Stimulated activated CD4-positive, alpha-beta T cell treated with anti-CD3 and anti-CD28 coated beads, Interleukin-12 subunit alpha, Interleukin-12 subunit beta, amount 100 ng/mL, for 24 hours (primary cell): ENCODE results near the gene REXO4.
A peak's percentile ranks its signal among the peaks of the same experiment; 100 is the strongest.
"Not testable (repeated sequence)": the region's sequence is repeated elsewhere in the genome, so short reads cannot be mapped to it uniquely, and the experiment has no call there.

Source experiments
- DNase-seq, 2 experiments: peaks; one replicate each; pipeline ENCODE4 v3.0.0-alpha.2; 2020; ENCODE audit warnings: low read depth in 2 of 2

REXO4 gene

DNA sequence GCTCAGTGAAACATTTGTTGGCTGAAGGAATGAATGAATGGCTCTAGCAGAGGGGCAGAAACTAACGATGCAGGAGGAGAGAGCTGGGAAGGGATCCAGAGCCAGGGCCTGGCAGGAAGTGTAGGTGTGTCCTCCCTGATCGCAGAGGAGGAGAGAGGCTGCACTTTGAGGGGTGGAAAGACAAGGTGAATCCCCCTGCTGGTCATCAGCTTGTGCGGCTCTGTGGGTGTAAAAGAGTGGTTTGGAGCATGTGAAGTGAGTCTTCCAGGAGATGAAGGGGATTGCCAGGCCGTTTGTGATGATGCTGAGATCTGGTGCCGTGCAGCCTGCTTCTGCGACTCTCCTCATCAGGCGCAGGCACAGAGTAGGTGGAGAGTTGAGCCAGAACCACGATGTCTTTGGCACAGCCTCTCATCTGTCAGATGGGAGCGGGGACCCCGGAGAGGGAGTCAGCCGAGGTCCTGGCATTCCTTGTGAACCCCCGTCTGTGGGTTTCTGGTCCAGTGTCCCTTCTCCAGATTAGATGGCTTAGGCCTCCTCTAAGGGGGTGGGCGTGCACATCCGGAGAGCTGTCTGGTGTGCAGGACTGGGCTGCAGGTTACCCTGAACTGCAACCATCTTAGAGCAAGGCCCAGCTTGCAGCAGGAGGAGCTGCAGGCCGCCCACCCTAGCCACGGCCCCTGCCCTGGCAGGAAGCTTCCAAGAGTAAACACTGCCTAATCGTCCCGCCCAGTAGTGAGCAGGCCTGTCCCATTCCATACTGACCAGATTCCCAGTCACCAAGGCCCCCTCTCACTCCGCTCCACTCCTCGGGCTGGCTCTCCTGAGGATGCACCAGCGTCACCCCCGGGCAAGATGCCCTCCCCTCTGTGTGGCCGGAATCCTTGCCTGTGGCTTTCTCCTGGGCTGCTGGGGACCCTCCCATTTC, 4.1 kb upstream of the REXO4 start, which contains the start of gene ADAMTS13:
Gene ADAMTS13, plus strand, starts transcription at position 753 of the 928 bp plus-strand sequence. Its CDS starts 77 bp downstream, at position 830.
- DNase-seq: peak in 1 of 2 experiments; percentile 21

DNA sequence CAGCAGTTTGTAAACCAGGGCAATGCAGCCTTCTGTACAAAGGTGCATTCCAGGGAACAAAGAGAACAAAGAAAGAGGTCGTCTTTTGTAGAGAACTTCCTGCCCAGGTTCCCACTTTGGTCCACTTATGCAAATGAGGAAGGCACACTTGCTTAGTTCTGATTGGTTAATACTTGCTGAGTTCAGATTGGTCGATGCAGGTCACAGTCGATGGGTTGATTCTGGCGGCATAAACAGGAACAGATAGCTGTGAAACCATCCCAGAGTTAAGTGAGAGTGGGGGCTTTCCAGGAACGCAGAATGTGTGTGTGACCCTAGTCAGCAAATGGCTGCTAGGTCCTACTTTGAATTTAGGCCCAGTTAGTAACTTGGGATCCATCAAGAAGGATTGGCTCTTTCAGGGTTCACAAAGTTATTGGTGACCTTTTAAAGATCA, 2.6 kb upstream of the REXO4 start:
- DNase-seq: no peak

DNA sequence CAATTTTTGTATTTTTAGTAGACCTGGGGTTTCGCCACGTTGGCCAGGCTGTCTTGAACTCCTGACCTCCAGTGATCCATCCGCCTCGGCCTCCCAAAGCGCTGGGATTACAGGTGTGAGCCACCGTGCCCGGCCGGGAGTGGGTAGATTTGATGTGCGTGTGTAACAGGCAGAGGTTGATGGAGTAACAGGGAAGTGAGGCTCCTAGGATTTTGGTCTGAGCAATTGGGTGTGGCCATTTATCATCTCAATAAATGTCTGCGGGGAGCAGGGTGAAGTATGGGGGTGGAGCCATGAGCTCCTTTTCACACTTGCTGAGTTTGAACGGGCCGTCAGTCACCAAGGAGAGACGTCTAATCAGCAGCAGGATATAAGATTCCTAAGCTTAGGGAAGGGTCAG, 1.2 kb upstream of the REXO4 start:
- DNase-seq: no peak

DNA sequence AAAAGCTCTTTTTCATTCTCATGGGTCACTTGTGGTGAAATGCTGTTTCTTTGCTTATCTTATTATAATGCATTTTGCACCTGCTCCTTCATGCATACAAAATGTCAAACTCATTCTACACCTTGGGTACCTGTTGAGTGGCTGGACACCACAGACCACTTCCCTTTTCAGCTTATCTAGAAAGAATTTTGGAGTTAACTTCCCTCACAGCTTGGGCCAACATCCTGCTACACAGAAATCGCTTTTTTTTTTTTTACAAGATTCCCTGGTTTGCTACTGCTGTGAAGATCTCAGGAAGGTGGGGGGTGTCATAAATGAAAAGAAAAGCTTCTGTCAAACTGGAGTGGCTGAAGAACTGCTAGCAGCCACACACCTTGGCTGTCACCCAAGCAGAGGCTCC, 2.6 kb downstream of the REXO4 start:
- no peak for DNase-seq

DNA sequence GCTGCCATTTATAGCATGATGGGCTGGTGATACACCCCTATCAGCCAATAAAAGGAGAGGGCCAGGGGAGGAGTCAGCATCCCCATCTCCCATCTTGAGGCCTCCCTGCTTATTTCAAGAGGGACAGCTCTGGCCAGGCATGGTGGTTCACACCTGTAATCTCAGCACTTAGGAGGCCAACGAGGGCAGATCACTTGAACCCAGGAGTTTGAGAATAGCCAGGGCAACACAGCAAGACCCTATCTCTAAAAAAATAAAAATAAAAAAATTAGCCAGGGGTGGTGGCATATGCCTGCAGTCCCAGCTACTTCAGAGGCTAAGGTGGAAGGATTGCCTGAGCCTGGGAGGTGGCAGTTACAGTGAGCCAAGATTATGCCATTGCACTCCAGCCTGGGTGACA, 9.8 kb downstream of the REXO4 start:
- DNase-seq: no peak

- DNase-seq: peak; percentile 65 to 76
Measured at GRCh38 chr9:133406480-133407307, 11.1 kb downstream of the REXO4 start.

DNA sequence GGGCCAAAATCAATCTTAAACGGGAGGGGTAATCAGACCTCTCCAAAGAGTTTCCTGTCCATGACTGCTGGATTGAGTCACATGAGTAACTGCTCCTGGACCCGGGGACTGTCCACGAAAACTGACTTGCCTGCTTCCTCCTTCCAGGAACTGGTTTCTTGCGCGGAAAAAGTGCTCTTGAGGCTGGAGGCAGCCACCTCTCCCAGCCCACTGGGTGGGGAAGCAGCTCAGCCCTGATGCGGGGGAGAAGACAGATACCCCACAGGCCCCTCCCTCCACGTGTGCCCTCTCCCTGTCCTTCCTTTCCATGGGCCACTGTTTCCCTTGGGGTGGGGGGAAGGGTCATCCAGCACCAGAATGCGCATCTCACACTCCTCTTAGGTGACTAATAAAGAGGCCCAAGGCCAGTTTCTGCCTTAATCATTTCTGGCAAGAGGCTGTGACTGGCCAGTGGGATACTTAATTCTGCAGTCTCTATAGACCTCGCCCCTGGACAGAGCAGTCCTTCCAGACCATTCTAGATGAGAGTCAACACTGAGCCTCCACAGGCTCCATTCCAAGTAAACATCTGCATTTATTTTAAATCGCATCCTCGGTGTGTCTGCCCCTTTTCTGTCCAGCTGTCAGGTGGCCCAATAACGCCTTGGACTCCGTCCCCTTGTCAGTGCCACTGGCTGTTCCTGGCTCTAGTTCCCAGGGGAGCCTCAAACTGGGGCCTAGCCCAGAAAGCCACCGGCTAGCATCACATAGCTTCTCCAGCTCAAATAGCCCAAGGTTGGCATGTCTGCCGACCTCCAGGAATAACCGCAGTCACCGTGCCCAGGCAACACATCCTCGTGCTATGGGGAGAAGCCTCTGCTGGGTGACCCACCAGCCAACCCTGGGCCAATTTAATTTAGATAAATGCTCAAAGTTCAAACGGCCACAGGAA, 12.0 kb downstream of the REXO4 start:
- no peak for DNase-seq

DNA sequence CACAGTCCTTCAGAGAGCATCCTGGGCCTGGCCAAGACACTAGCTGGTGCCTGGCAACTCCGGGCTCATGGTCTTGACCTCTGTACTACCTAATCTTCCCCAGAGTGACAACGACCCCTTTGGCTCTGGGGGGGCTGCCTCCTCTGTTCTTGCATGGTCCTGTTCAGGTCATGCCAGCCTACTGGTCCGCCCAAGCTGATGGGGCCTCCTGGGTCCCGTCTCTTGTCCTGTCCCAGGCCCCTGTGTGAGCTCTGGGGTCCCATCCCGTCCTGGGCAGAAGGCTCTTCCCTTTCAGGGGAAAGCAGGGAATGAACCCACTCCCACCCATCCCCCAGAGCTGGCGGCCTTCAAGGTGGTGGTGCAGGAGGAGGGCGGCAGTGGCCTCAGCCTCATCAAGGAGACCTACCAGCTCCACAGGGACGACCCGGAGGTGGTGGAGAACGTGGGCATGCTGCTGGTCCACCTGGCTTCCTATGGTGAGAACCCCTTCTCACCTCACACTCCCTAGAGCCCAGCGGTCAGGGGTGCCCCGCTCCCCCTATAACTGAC, 13.3 kb downstream of the REXO4 start:
- no peak for DNase-seq

GRCh38 chr9:133403766-133404453, 13.9 kb downstream of the REXO4 start:
- DNase-seq: peak; percentile 28 to 32

DNA sequence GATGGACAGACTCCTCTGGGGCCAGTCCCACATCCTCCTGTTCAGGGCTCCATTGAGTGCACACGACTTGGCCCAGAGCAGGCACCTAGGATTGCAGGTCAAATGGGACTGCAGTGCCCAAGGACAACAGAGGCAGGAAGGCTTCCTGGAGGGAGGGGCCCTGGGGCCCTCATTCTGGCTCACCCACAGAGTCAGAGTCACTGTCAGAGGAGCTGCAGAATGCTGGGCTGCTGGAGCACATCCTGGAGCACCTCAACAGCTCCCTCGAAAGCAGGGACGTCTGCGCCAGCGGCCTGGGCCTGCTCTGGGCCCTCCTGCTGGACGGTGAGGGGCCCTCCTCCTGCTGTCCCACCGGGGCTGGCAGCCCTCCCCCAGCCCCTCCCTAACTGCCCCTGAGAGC, 15.1 kb downstream of the REXO4 start:
- no peak for DNase-seq

GRCh38 chr9:133401588-133401987, 16.2 kb downstream of the REXO4 start:
- DNase-seq: no peak

- DNase-seq: no peak
Measured at GRCh38 chr9:133400292-133400691, 17.5 kb downstream of the REXO4 start.

- no peak for DNase-seq
Measured at GRCh38 chr9:133397895-133398294, 19.9 kb downstream of the REXO4 start.

- no peak for DNase-seq
Measured at GRCh38 chr9:133397370-133397769, 20.4 kb downstream of the REXO4 start.

DNA sequence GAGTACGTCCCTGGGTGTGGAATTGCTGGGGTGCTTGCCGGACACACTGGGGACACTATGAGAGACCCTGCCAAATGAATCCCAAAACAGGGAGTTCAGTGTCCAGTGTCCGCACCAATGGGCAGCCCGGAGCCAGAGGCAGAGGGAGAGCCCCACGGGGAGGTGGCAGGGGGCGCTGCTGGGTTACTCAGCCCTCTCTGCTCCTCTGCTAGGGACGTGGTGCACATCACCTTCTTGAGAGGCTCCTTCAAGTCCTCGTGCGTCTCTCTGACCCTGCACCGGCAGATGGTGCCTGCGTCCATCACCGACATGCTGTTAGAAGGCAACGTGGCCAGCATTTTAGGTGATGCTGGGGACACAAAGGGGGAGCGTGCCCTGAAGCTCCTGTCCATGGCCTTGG, 20.9 kb downstream of the REXO4 start:
- no peak for DNase-seq

DNA sequence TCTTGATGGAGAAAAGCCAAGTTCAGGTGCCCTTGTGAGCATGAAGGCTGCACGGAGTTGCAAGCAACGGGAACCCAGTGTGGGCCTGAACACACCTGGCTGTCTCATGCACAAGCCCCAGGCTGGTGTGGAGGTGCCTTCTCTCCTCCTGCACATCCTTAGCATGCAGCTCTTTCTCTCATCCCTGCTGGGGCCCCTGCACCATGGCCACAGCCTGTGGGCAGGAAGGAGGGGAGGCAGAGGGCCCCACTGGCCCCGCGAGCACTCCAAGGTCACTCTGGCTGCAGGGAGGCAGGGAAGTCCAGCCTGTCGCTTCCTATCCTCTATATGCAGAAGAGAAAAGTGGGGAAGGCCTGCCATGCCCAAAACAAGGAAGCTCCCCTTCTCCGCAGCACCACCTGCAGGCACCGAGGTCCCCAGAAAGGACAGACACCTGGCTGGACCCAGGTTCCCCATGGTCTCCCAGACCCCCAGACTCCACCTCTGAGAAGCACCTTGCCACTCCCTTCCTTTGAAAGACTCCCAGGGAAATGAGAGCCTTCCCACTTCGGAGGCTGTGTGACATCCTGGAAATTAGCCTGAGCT, 23.0 kb downstream of the REXO4 start:
- DNase-seq: no peak

GRCh38 chr9:133393399-133393798, 24.4 kb downstream of the REXO4 start:
- no peak for DNase-seq

- DNase-seq: not testable (repeated sequence)
Measured at GRCh38 chr9:133392308-133392707, 25.5 kb downstream of the REXO4 start.

GRCh38 chr9:133391449-133391848, 26.4 kb downstream of the REXO4 start:
- not testable (repeated sequence) for DNase-seq

GRCh38 chr9:133390713-133391112, 27.1 kb downstream of the REXO4 start:
- DNase-seq: no peak
